Fibroblast of the aortic adventitia (primary cell): ENCODE measurements around the gene RLN3. TPM values are rescaled to one million over a fixed set of nuclear protein-coding genes. Genes with fewer than 3 reads are reported as not detected.
"Not testable (repeated sequence)": the region's sequence is repeated elsewhere in the genome, so short reads cannot be mapped to it uniquely, and the experiment has no call there.

Source experiments
- DNase-seq: peaks from one replicate; pipeline ENCODE4 v3.0.0-alpha.2; 2010; ENCODE audit warnings: low read depth
- H3K4me3 ChIP-seq: 2 replicates; pipeline ENCODE4 v1.5.1; 2011; ENCODE audit warnings: low read depth, mild to moderate bottlenecking, control low read depth, low read length, moderate library complexity
- CTCF ChIP-seq: IDR thresholded peaks from 2 replicates; pipeline ENCODE4 v1.5.1; 2011; ENCODE audit warnings: mild to moderate bottlenecking, low read length, control low read depth, inconsistent platforms; ENCODE audit not compliant: insufficient read depth
- total RNA-seq: library from RNA; depleted of rRNA; stranded (reverse); fragments of >200 nt; gene quantifications from 2 replicates; pipeline ENCODE4 v1.2.3, GENCODE V29; 2012; ENCODE audit warnings: low replicate concordance

RLN3 gene
- total RNA-seq, 1 donor: not detected

- DNase-seq: no peak
- no peak overlapping the region for H3K4me3 ChIP-seq
- no peak for TF ChIP-seq CTCF
These were observed 6.0 kb downstream of the RLN3 start for GRCh38 chr19:14033946-14034345.

GRCh38 chr19:14035159-14035558 is 7.2 kb downstream of the RLN3 start:
- not testable (repeated sequence) for DNase-seq

GRCh38 chr19:14035706-14036105 is 7.8 kb downstream of the RLN3 start:
- no peak for TF ChIP-seq CTCF
- H3K4me3 ChIP-seq: no peak overlapping the region
- peak; percentile 26 for DNase-seq

More at GRCh38 chr19:14035159-14035558, 7.2 kb downstream of the RLN3 start:
- H3K4me3 ChIP-seq: not testable (repeated sequence)

- DNase-seq: no peak
- TF ChIP-seq CTCF: no peak
- no peak overlapping the region for H3K4me3 ChIP-seq
These were observed 11.2 kb downstream of the RLN3 start for GRCh38 chr19:14039181-14039580.

GRCh38 chr19:14042659-14043608 is 15.0 kb downstream of the RLN3 start:
- peak; percentile 69 for DNase-seq
- H3K4me3 ChIP-seq: not testable (repeated sequence)
- TF ChIP-seq CTCF: peak; percentile 56

GRCh38 chr19:14047866-14048265 is 19.9 kb downstream of the RLN3 start:
- not testable (repeated sequence) for DNase-seq, H3K4me3 ChIP-seq

GRCh38 chr19:14048443-14049153 is 20.6 kb downstream of the RLN3 start:
- H3K4me3 ChIP-seq: no peak overlapping the region
- DNase-seq: no peak
- TF ChIP-seq CTCF: peak; percentile 86
